ENCODE measurements around the gene USP32. TPM values are rescaled to one million over a fixed set of nuclear protein-coding genes. Genes with fewer than 3 reads are reported as not detected.

The USP32 gene
- total RNA-seq, 5 donors from 2014 or later (not counting 1 experiment from before 2014, with no cell fraction given), result 30.0 to 34.5 (median 31.4) TPM

- POLR2A ChIA-PET, result no interaction called here
- H3K27ac Mint-ChIP-seq, result no peak overlapping the region
- CTCF ChIA-PET, result no interaction called here
Observed at GRCh38 chr17:60327901-60328273, 64.0 kb downstream of the USP32 start.

GRCh38 chr17:60327134-60327900 lies 64.6 kb downstream of the USP32 start:
- Mint-ChIP-seq H3K4me1 (peaks cover 6 to 18% (median 13%) of the 10 kb centered on the region in 3 donors), H3K27me3 (no peaks in the 10 kb centered on the region), H3K36me3 (peaks cover 13% of the 10 kb centered on the region), H3K27ac (no peak overlapping the region), H3K9me3 (no peaks in the 10 kb centered on the region), H3K4me3 (no peak overlapping the region)
- ATAC-seq (replicated peaks in 1 of 4) (no peak), DNase-seq (no peak)
- Histone ChIP-seq H3K4me1 (ENCODE audit: control insufficient read depth in 1 of 2, extremely low read depth in 1 of 2, insufficient read depth in 2 of 2, low read length in 2 of 2) (no peaks in the 10 kb centered on the region), H3K27ac (ENCODE audit: low read length) (no peak overlapping the region), H3K36me3 (ENCODE audit: control insufficient read depth in 2 of 2, extremely low read depth in 1 of 2, insufficient read depth in 1 of 2, low read length in 1 of 2) (no peaks in the 10 kb centered on the region), H3K27me3 (replicated peaks in 1 of 2; ENCODE audit: control insufficient read depth in 2 of 2, extremely low read depth in 1 of 2, insufficient read depth in 2 of 2, low read length in 1 of 2) (no peaks in the 10 kb centered on the region), H3K4me3 (ENCODE audit: control insufficient read depth in 1 of 2, extremely low read depth in 1 of 2, low read length in 1 of 2) (no peak overlapping the region), H3K9me3 (no peaks in the 10 kb centered on the region)
- POLR2A ChIA-PET, result no interaction called here
- CTCF ChIA-PET, result no interaction called here
- 98% methylated on average over 17 of the region's 27 CpGs for WGBS (ENCODE audit: insufficient coverage)

More at GRCh38 chr17:60327901-60328273, 64.0 kb downstream of the USP32 start:
- Histone ChIP-seq H3K27ac (ENCODE audit: low read length) (no peak overlapping the region), H3K4me3 (ENCODE audit: control insufficient read depth in 1 of 2, extremely low read depth in 1 of 2, low read length in 1 of 2) (no peak overlapping the region), H3K27me3 (replicated peaks in 1 of 2; ENCODE audit: control insufficient read depth in 2 of 2, extremely low read depth in 1 of 2, insufficient read depth in 2 of 2, low read length in 1 of 2) (no peaks in the 10 kb centered on the region), H3K36me3 (ENCODE audit: control insufficient read depth in 2 of 2, extremely low read depth in 1 of 2, insufficient read depth in 1 of 2, low read length in 1 of 2) (no peaks in the 10 kb centered on the region), H3K9me3 (no peaks in the 10 kb centered on the region), H3K4me1 (ENCODE audit: control insufficient read depth in 1 of 2, extremely low read depth in 1 of 2, insufficient read depth in 2 of 2, low read length in 2 of 2) (no peaks in the 10 kb centered on the region)
- Mint-ChIP-seq H3K36me3 (peaks cover 17% of the 10 kb centered on the region), H3K4me1 (peaks cover 9 to 23% (median 16%) of the 10 kb centered on the region in 3 donors), H3K9me3 (no peaks in the 10 kb centered on the region), H3K27me3 (no peaks in the 10 kb centered on the region), H3K4me3 (no peak overlapping the region)
- WGBS (ENCODE audit: insufficient coverage), result 93% methylated on average over 4 of the region's 4 CpGs
- DNase-seq, result no peak
- ATAC-seq (replicated peaks in 1 of 4), result no peak

- DNase-seq, result no peak
- no peaks in the 10 kb centered on the region for H3K9me3 ChIP-seq
- Mint-ChIP-seq H3K27ac (no peak overlapping the region), H3K27me3 (no peaks in the 10 kb centered on the region), H3K36me3 (peaks cover 13% of the 10 kb centered on the region), H3K9me3 (no peaks in the 10 kb centered on the region), H3K4me3 (no peak overlapping the region), H3K4me1 (peaks cover 8 to 18% (median 15%) of the 10 kb centered on the region in 3 donors)
- no peaks in the 10 kb centered on the region for H3K4me1 ChIP-seq (ENCODE audit: control insufficient read depth in 1 of 2, extremely low read depth in 1 of 2, insufficient read depth in 2 of 2, low read length in 2 of 2)
- no peaks in the 10 kb centered on the region for H3K36me3 ChIP-seq (ENCODE audit: control insufficient read depth in 2 of 2, extremely low read depth in 1 of 2, insufficient read depth in 1 of 2, low read length in 1 of 2)
- H3K27me3 ChIP-seq (replicated peaks in 1 of 2; ENCODE audit: control insufficient read depth in 2 of 2, extremely low read depth in 1 of 2, insufficient read depth in 2 of 2, low read length in 1 of 2), result no peaks in the 10 kb centered on the region
- no peak for ATAC-seq (replicated peaks in 1 of 4)
- H3K27ac ChIP-seq (ENCODE audit: low read length), result no peak overlapping the region
- 100% methylated on average over 2 of the region's 2 CpGs for WGBS (ENCODE audit: insufficient coverage)
- H3K4me3 ChIP-seq (ENCODE audit: control insufficient read depth in 1 of 2, extremely low read depth in 1 of 2, low read length in 1 of 2), result no peak overlapping the region
- CTCF ChIA-PET, result no interaction called here
- POLR2A ChIA-PET, result no interaction called here
Observed at GRCh38 chr17:60326702-60327101, 65.2 kb downstream of the USP32 start.

- H3K27ac ChIP-seq (ENCODE audit: low read length), result no peak overlapping the region
- CTCF ChIA-PET, result interaction anchor here (0.6 to 0.7 kb wide), 4 partner anchors 13 to 572 kb away, joined by 3 to 5 read pairs (median 3); no protein-coding TSS in a partner anchor
- H3K4me1 Mint-ChIP-seq, result peaks cover 13 to 22% (median 21%) of the 10 kb centered on the region in 3 donors
- POLR2A ChIA-PET, result interaction anchor here in 1 of 2 donors (0.6 to 0.7 kb wide), 2 partner anchors 54 to 1980 kb away, joined by 7 to 15 read pairs; no protein-coding TSS in a partner anchor
- ATAC-seq (replicated peaks in 1 of 4), result no peak
- no peak overlapping the region for H3K27ac Mint-ChIP-seq
- peaks cover 13% of the 10 kb centered on the region for H3K36me3 Mint-ChIP-seq
- no peaks in the 10 kb centered on the region for H3K27me3 ChIP-seq (replicated peaks in 1 of 2; ENCODE audit: control insufficient read depth in 2 of 2, extremely low read depth in 1 of 2, insufficient read depth in 2 of 2, low read length in 1 of 2)
- WGBS (ENCODE audit: insufficient coverage), result 86% methylated on average over 3 of the region's 13 CpGs
- DNase-seq, result no peak
- no peaks in the 10 kb centered on the region for H3K9me3 ChIP-seq
- H3K4me3 ChIP-seq (ENCODE audit: control insufficient read depth in 1 of 2, extremely low read depth in 1 of 2, low read length in 1 of 2), result no peak overlapping the region
- no peak overlapping the region for H3K4me3 Mint-ChIP-seq
- H3K36me3 ChIP-seq (ENCODE audit: control insufficient read depth in 2 of 2, extremely low read depth in 1 of 2, insufficient read depth in 1 of 2, low read length in 1 of 2), result no peaks in the 10 kb centered on the region
- H3K27me3 Mint-ChIP-seq, result no peaks in the 10 kb centered on the region
- no peaks in the 10 kb centered on the region for H3K4me1 ChIP-seq (ENCODE audit: control insufficient read depth in 1 of 2, extremely low read depth in 1 of 2, insufficient read depth in 2 of 2, low read length in 2 of 2)
- no peaks in the 10 kb centered on the region for H3K9me3 Mint-ChIP-seq
Observed at GRCh38 chr17:60325730-60326524, 66.0 kb downstream of the USP32 start.

- no peaks in the 10 kb centered on the region for H3K9me3 Mint-ChIP-seq
- no peak overlapping the region for H3K27ac Mint-ChIP-seq
- WGBS (ENCODE audit: insufficient coverage), result no CpG with 5 or more reads among the region's 1 CpG
- peaks cover 13 to 24% (median 16%) of the 10 kb centered on the region in 3 donors for H3K4me1 Mint-ChIP-seq
- CTCF ChIA-PET, result no interaction called here
- DNase-seq (no peak), ATAC-seq (replicated peaks in 1 of 4) (no peak)
- H3K4me3 Mint-ChIP-seq, result no peak overlapping the region
- no peaks in the 10 kb centered on the region for H3K9me3 ChIP-seq
- no peaks in the 10 kb centered on the region for H3K36me3 ChIP-seq (ENCODE audit: control insufficient read depth in 2 of 2, extremely low read depth in 1 of 2, insufficient read depth in 1 of 2, low read length in 1 of 2)
- POLR2A ChIA-PET, result no interaction called here
- H3K4me1 ChIP-seq (ENCODE audit: control insufficient read depth in 1 of 2, extremely low read depth in 1 of 2, insufficient read depth in 2 of 2, low read length in 2 of 2), result no peaks in the 10 kb centered on the region
- no peak overlapping the region for H3K4me3 ChIP-seq (ENCODE audit: control insufficient read depth in 1 of 2, extremely low read depth in 1 of 2, low read length in 1 of 2)
- no peak overlapping the region for H3K27ac ChIP-seq (ENCODE audit: low read length)
- H3K27me3 ChIP-seq (replicated peaks in 1 of 2; ENCODE audit: control insufficient read depth in 2 of 2, extremely low read depth in 1 of 2, insufficient read depth in 2 of 2, low read length in 1 of 2), result no peaks in the 10 kb centered on the region
- H3K27me3 Mint-ChIP-seq, result no peaks in the 10 kb centered on the region
- H3K36me3 Mint-ChIP-seq, result peaks cover 6% of the 10 kb centered on the region
Observed at GRCh38 chr17:60323754-60324153, 68.2 kb downstream of the USP32 start.

GRCh38 chr17:60322056-60322387 lies 69.9 kb downstream of the USP32 start:
- H3K4me3 ChIP-seq (ENCODE audit: control insufficient read depth in 1 of 2, extremely low read depth in 1 of 2, low read length in 1 of 2), result no peak overlapping the region
- DNase-seq (no peak), ATAC-seq (replicated peaks in 1 of 4) (no peak)
- no CpG with 5 or more reads among the region's 2 CpGs for WGBS (ENCODE audit: insufficient coverage)
- POLR2A ChIA-PET, result no interaction called here
- no peaks in the 10 kb centered on the region for H3K4me1 ChIP-seq (ENCODE audit: control insufficient read depth in 1 of 2, extremely low read depth in 1 of 2, insufficient read depth in 2 of 2, low read length in 2 of 2)
- H3K9me3 ChIP-seq, result no peaks in the 10 kb centered on the region
- no peak overlapping the region for H3K4me3 Mint-ChIP-seq
- H3K27ac Mint-ChIP-seq, result no peak overlapping the region
- no peak overlapping the region for H3K27ac ChIP-seq (ENCODE audit: low read length)
- H3K27me3 ChIP-seq (replicated peaks in 1 of 2; ENCODE audit: control insufficient read depth in 2 of 2, extremely low read depth in 1 of 2, insufficient read depth in 2 of 2, low read length in 1 of 2), result no peaks in the 10 kb centered on the region
- no peaks in the 10 kb centered on the region for H3K9me3 Mint-ChIP-seq
- no peaks in the 10 kb centered on the region for H3K36me3 ChIP-seq (ENCODE audit: control insufficient read depth in 2 of 2, extremely low read depth in 1 of 2, insufficient read depth in 1 of 2, low read length in 1 of 2)
- CTCF ChIA-PET, result no interaction called here
- H3K27me3 Mint-ChIP-seq, result no peaks in the 10 kb centered on the region
- H3K36me3 Mint-ChIP-seq, result peaks cover 5% of the 10 kb centered on the region
- peaks cover 12 to 29% (median 16%) of the 10 kb centered on the region in 3 donors for H3K4me1 Mint-ChIP-seq
